Subcutaneous adipose tissue (tissue), 4 donors: ENCODE data around the gene KIF9. TPM values are rescaled to one million over a fixed set of nuclear protein-coding genes. Genes with fewer than 3 reads are reported as not detected.

Experiments used
- CTCF ChIP-seq: fragments of 450-650 bp; IDR thresholded peaks from one replicate; pipeline ENCODE4 v1.5.1; 2016; ENCODE audit warnings: low read depth, mild to moderate bottlenecking, control low read depth, antibody characterized with exemption, moderate library complexity
- total RNA-seq, 4 donors: library from RNA; depleted of rRNA; stranded (reverse); fragments of >200 nt; gene quantifications; one replicate each; pipeline ENCODE4 v1.1.0, GENCODE V29; 2016

KIF9 gene
- 10 to 100 TPM in 1 of 4 donors, 1 to 10 TPM in 2, under 1 TPM in 1; 0.85 to 10.8 (median 6.2) TPM for total RNA-seq

GRCh38 chr3:47282424-47283192 lies at the start of gene KIF9, which contains the start of gene KLHL18:
Gene KIF9, minus strand, starts transcription at chr3:47282799. Its CDS starts 5,425 bp downstream, at chr3:47277374.
Gene KLHL18, plus strand, starts transcription at chr3:47282944. Its CDS starts 22 bp downstream, at chr3:47282966.
- TF ChIP-seq CTCF = no peak

GRCh38 chr3:47324278-47324865 lies 41.8 kb upstream of the KIF9 start:
- no peak for TF ChIP-seq CTCF

GRCh38 chr3:47323431-47324277 lies 41.1 kb upstream of the KIF9 start:
- TF ChIP-seq CTCF = no peak

GRCh38 chr3:47319956-47320355 lies 37.4 kb upstream of the KIF9 start:
- TF ChIP-seq CTCF = no peak

GRCh38 chr3:47318916-47319315 lies 36.3 kb upstream of the KIF9 start:
- no peak for TF ChIP-seq CTCF

GRCh38 chr3:47315069-47315647 lies 32.6 kb upstream of the KIF9 start:
- TF ChIP-seq CTCF = no peak
